ENCODE data around the gene GNAI3. TPM values are rescaled to one million over a fixed set of nuclear protein-coding genes. Genes with fewer than 3 reads are reported as not detected.
A peak's percentile ranks its signal among the peaks of the same experiment; 100 is the strongest.

The GNAI3 gene
- total and polyA plus RNA-seq, 2 donors (not counting 1 experiment from before 2014, with no cell fraction given) = 11.4 to 14.4 TPM

DNA sequence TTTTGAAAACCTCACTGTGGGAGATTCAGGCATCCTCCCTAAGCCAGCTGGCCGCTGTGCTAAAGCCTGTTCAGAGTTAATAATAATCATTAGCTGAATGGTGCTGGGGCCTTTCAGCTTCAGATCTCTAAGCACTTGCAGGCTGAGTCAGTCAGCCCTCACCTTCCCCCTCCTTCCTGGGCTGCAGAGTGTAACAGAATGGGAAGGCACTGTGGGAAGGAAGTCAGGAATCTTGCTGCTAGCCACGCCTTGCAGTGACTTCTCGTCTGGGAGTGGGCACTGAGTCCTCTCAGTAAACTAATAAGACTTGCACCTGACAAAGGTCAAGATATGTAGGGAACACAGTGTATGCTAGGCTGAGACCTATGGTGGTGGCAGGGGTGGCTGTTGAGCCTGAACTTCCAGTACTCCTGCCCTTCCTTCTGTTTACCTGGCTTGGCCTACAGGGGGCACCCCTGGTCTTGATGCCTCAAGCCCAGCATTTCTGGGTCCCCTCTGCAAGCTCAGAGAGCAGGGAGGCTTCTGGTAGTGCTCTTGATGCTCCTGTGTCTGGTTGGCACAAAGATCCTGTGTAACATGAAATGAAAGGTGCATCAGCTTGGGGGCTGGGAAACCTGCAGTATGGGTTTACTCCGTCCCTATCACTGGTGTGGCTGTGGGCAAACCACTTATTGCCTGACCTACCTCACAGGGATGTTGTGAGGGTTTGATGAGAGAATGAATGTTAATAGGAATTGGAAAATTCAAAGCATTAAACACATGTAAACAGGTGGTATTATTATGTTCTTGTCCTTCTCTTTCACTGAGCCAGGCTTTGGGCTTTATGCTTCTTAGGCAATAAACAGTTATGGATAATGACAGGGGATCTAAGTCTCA, 48.5 kb upstream of the GNAI3 start:
- Histone ChIP-seq H3K4me1 (ENCODE audit: control insufficient read depth, extremely low read depth, insufficient read depth, low read length) (peaks cover 5% of the 10 kb centered on the region), H3K9ac (ENCODE audit: insufficient read depth, low read length) (no peak overlapping the region), H3K36me3 (ENCODE audit: control insufficient read depth, insufficient read depth, low read length) (peaks cover 5% of the 10 kb centered on the region), H3K4me3 (replicated peaks in 1 of 4; ENCODE audit: control extremely low read depth in 1 of 4, insufficient read depth in 1 of 4, low read depth in 3 of 4, low read length in 4 of 4) (no peak overlapping the region), H3K27me3 (ENCODE audit: control insufficient read depth, insufficient read depth, low read length) (no peaks in the 10 kb centered on the region), H3K9me3 (ENCODE audit: control insufficient read depth, insufficient read depth, low read depth, low read length) (no peaks in the 10 kb centered on the region), H3K79me2 (ENCODE audit: control insufficient read depth, insufficient read depth, low read length) (no peaks in the 10 kb centered on the region), H2AFZ (ENCODE audit: low read length) (no peak overlapping the region), H3K27ac (ENCODE audit: insufficient read depth, low read length) (no peak overlapping the region), H4K20me1 (ENCODE audit: control insufficient read depth, extremely low read depth, insufficient read depth, low read length) (no peaks in the 10 kb centered on the region), H3K4me2 (ENCODE audit: extremely low read depth, insufficient read depth, low read length) (peak overlapping the region; percentile 17)
- peak; percentile 38 to 79 for DNase-seq (ENCODE audit: low read depth in 2 of 2)
- TF ChIP-seq EZH2 (IDR thresholded peaks at IDR 0.05; ENCODE audit: low read length, missing control alignments) = no peak
- TF ChIP-seq, protein P1, sequence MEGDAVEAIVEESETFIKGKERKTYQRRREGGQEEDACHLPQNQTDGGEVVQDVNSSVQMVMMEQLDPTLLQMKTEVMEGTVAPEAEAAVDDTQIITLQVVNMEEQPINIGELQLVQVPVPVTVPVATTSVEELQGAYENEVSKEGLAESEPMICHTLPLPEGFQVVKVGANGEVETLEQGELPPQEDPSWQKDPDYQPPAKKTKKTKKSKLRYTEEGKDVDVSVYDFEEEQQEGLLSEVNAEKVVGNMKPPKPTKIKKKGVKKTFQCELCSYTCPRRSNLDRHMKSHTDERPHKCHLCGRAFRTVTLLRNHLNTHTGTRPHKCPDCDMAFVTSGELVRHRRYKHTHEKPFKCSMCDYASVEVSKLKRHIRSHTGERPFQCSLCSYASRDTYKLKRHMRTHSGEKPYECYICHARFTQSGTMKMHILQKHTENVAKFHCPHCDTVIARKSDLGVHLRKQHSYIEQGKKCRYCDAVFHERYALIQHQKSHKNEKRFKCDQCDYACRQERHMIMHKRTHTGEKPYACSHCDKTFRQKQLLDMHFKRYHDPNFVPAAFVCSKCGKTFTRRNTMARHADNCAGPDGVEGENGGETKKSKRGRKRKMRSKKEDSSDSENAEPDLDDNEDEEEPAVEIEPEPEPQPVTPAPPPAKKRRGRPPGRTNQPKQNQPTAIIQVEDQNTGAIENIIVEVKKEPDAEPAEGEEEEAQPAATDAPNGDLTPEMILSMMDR (conservative IDR thresholded peaks at IDR 0.05 in 1 of 2, IDR thresholded peaks at IDR 0.05 in 1 of 2; ENCODE audit: low read depth in 1 of 2, low read length in 2 of 2) = peak; percentile 53 to 56

DNA sequence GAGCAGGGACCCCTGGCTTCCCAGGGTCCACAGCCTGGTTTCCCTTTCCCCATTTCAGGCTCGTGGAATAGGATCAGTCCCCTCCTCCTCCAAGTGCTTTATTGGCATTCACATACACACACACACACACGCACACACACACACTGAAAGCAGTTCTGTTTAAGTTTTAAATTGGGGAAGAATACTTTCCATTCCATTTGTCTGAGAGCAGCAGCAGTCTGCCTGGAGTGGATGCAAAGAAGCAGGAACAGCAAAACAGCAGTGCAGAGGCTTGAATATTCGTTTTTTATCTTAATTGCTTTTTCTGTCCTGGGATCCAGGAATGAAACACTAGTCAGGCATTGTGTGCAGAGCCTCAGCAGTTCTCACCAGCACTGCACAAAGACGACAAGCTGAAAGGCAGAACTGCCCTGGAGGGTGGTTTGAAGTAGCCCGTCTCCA, 47.5 kb upstream of the GNAI3 start:
- peak; percentile 42 to 88 for DNase-seq (ENCODE audit: low read depth in 2 of 2)
- no peaks in the 10 kb centered on the region for H3K79me2 ChIP-seq (ENCODE audit: control insufficient read depth, insufficient read depth, low read length)
- peaks cover 5% of the 10 kb centered on the region for H3K4me1 ChIP-seq (ENCODE audit: control insufficient read depth, extremely low read depth, insufficient read depth, low read length)
- H2AFZ ChIP-seq (ENCODE audit: low read length) = no peak overlapping the region
- H3K4me2 ChIP-seq (ENCODE audit: extremely low read depth, insufficient read depth, low read length) = peak overlapping the region; percentile 2
- no peak overlapping the region for H3K27ac ChIP-seq (ENCODE audit: insufficient read depth, low read length)
- H4K20me1 ChIP-seq (ENCODE audit: control insufficient read depth, extremely low read depth, insufficient read depth, low read length) = no peaks in the 10 kb centered on the region
- no peak overlapping the region for H3K4me3 ChIP-seq (replicated peaks in 1 of 4; ENCODE audit: control extremely low read depth in 1 of 4, insufficient read depth in 1 of 4, low read depth in 3 of 4, low read length in 4 of 4)
- H3K9me3 ChIP-seq (ENCODE audit: control insufficient read depth, insufficient read depth, low read depth, low read length) = no peaks in the 10 kb centered on the region
- H3K36me3 ChIP-seq (ENCODE audit: control insufficient read depth, insufficient read depth, low read length) = peaks cover 5% of the 10 kb centered on the region
- TF ChIP-seq, protein P1 (conservative IDR thresholded peaks at IDR 0.05 in 1 of 2, IDR thresholded peaks at IDR 0.05 in 1 of 2; ENCODE audit: low read depth in 1 of 2, low read length in 2 of 2) = no peak
- TF ChIP-seq EZH2 (IDR thresholded peaks at IDR 0.05; ENCODE audit: low read length, missing control alignments) = no peak
- no peak overlapping the region for H3K9ac ChIP-seq (ENCODE audit: insufficient read depth, low read length)
- H3K27me3 ChIP-seq (ENCODE audit: control insufficient read depth, insufficient read depth, low read length) = no peaks in the 10 kb centered on the region

DNA sequence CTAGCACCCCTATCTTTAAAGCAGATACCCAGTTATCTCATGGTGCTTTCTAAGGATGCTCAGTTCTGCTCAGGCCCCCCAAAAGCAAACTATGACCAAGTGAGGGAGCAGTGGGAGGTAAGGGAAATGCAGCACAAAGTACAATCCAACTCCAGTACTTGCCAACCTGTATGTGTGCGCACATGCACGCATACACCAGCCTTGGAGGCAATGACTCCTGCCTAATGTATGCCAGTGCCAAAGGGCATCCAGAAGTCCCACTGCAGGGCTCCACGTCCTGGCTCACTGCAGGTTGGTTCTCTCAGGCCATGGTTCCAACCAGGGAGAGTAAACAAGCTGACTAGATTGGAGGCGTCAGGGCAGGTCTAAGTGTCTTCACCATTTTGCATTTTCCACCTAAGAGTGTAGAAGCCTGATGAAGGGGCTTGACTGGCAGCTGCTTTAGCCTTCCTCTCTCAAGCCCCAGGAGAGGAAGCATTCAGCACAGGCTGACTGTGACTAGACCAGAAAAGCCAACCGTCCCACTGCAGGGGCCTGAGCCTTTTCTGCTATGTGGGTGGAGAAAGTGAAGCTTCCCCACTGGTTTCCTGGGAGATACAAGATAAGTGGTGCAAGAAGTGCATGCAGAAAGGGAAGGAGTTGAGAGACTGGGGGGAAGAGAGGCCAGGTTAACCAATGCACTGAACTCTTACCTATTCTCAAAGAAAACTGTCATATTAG, 46.6 kb upstream of the GNAI3 start:
- no peaks in the 10 kb centered on the region for H3K9me3 ChIP-seq (ENCODE audit: control insufficient read depth, insufficient read depth, low read depth, low read length)
- H3K36me3 ChIP-seq (ENCODE audit: control insufficient read depth, insufficient read depth, low read length) = peaks cover 2% of the 10 kb centered on the region
- peaks cover 5% of the 10 kb centered on the region for H3K4me1 ChIP-seq (ENCODE audit: control insufficient read depth, extremely low read depth, insufficient read depth, low read length)
- no peak overlapping the region for H3K4me2 ChIP-seq (ENCODE audit: extremely low read depth, insufficient read depth, low read length)
- no peak for TF ChIP-seq EZH2 (IDR thresholded peaks at IDR 0.05; ENCODE audit: low read length, missing control alignments)
- TF ChIP-seq, protein P1 (conservative IDR thresholded peaks at IDR 0.05 in 1 of 2, IDR thresholded peaks at IDR 0.05 in 1 of 2; ENCODE audit: low read depth in 1 of 2, low read length in 2 of 2) = no peak
- no peak for DNase-seq (ENCODE audit: low read depth in 2 of 2)
- no peak overlapping the region for H3K27ac ChIP-seq (ENCODE audit: insufficient read depth, low read length)
- H2AFZ ChIP-seq (ENCODE audit: low read length) = no peak overlapping the region
- no peak overlapping the region for H3K9ac ChIP-seq (ENCODE audit: insufficient read depth, low read length)
- H3K27me3 ChIP-seq (ENCODE audit: control insufficient read depth, insufficient read depth, low read length) = no peaks in the 10 kb centered on the region
- H4K20me1 ChIP-seq (ENCODE audit: control insufficient read depth, extremely low read depth, insufficient read depth, low read length) = no peaks in the 10 kb centered on the region
- no peaks in the 10 kb centered on the region for H3K79me2 ChIP-seq (ENCODE audit: control insufficient read depth, insufficient read depth, low read length)
- H3K4me3 ChIP-seq (replicated peaks in 1 of 4; ENCODE audit: control extremely low read depth in 1 of 4, insufficient read depth in 1 of 4, low read depth in 3 of 4, low read length in 4 of 4) = no peak overlapping the region
